Mesenchymal stem cell (in vitro differentiated cells and primary cell): ENCODE data around the gene THAP11.

ENCODE experiments used
- DNase-seq: peaks from one replicate; pipeline ENCODE4 v3.0.0-alpha.2; 2013
- H2AFZ ChIP-seq: one replicate; pipeline ENCODE4 v1.6.1; 2013; ENCODE audit warnings: low read depth, mild to moderate bottlenecking, control low read depth, inconsistent platforms, low read length, moderate library complexity
- H2AK5ac ChIP-seq: 2 replicates; pipeline ENCODE4 v1.6.1; 2013; ENCODE audit warnings: low read length, moderate library complexity, mild to moderate bottlenecking, inconsistent platforms; ENCODE audit not compliant: severe bottlenecking
- H2BK120ac ChIP-seq: one replicate; pipeline ENCODE4 v1.6.1; 2013; ENCODE audit warnings: low read depth, mild to moderate bottlenecking, inconsistent platforms, low read length, moderate library complexity
- H2BK12ac ChIP-seq, 2 experiments: one replicate each; pipeline ENCODE4 v1.6.1; 2013; ENCODE audit warnings: inconsistent platforms in 2 of 2, low read length in 2 of 2, mild to moderate bottlenecking in 2 of 2, moderate library complexity in 2 of 2, control low read depth in 1 of 2
- H2BK15ac ChIP-seq: one replicate; pipeline ENCODE4 v1.6.1; 2013; ENCODE audit warnings: mild to moderate bottlenecking, low read depth, inconsistent platforms; ENCODE audit not compliant: poor library complexity, severe bottlenecking
- H2BK5ac ChIP-seq: 2 replicates; pipeline ENCODE4 v1.6.1; 2013; ENCODE audit warnings: low read depth, mild to moderate bottlenecking, low read length, control low read depth, inconsistent platforms; ENCODE audit not compliant: poor library complexity, severe bottlenecking
- H3K14ac ChIP-seq, 2 experiments: one replicate each; pipeline ENCODE4 v1.6.1; 2013; ENCODE audit warnings: inconsistent platforms in 2 of 2, low read length in 2 of 2, control low read depth in 1 of 2, mild to moderate bottlenecking in 1 of 2, moderate library complexity in 1 of 2
- H3K18ac ChIP-seq, 2 experiments: one replicate each; pipeline ENCODE4 v1.6.1; 2013; ENCODE audit warnings: inconsistent platforms in 2 of 2, low read length in 2 of 2, control low read depth in 1 of 2, low read depth in 1 of 2, mild to moderate bottlenecking in 1 of 2
- H3K23ac ChIP-seq, 2 experiments: one replicate each; pipeline ENCODE4 v1.6.1; 2013; ENCODE audit warnings: inconsistent platforms in 2 of 2, low read length in 2 of 2, mild to moderate bottlenecking in 2 of 2, moderate library complexity in 2 of 2, control low read depth in 1 of 2
- H3K27ac ChIP-seq: 2 replicates; pipeline ENCODE4 v1.5.1; 2013; ENCODE audit warnings: mild to moderate bottlenecking, moderate library complexity, low read length, control low read depth, inconsistent platforms; ENCODE audit not compliant: poor library complexity, severe bottlenecking
- H3K27me3 ChIP-seq, 2 experiments: 2 replicates each; pipeline versions ENCODE4 v1.6.1 to v1.7.0; 2013; ENCODE audit warnings: low read length in 2 of 2, mild to moderate bottlenecking in 2 of 2, moderate library complexity in 2 of 2, control low read depth in 1 of 2, inconsistent platforms in 1 of 2; ENCODE audit not compliant: control insufficient read depth in 1 of 2, insufficient read depth in 1 of 2
- H3K36me3 ChIP-seq, 2 experiments: 2 replicates each; pipeline versions ENCODE4 v1.6.1 to v1.7.0; 2013; ENCODE audit warnings: low read length in 2 of 2, control low read depth in 1 of 2, inconsistent platforms in 1 of 2, low read depth in 1 of 2, mild to moderate bottlenecking in 1 of 2; ENCODE audit not compliant: insufficient read depth in 2 of 2, control insufficient read depth in 1 of 2
- H3K4ac ChIP-seq, 2 experiments: one replicate each; pipeline ENCODE4 v1.6.1; 2013; ENCODE audit warnings: inconsistent platforms in 2 of 2, low read length in 2 of 2, mild to moderate bottlenecking in 2 of 2, moderate library complexity in 2 of 2, control low read depth in 1 of 2, low read depth in 1 of 2
- H3K4me1 ChIP-seq: 2 replicates; pipeline ENCODE4 v1.6.1; 2013; ENCODE audit warnings: low read depth, low read length, control low read depth; ENCODE audit not compliant: control insufficient read depth, insufficient read depth
- H3K4me2 ChIP-seq: 2 replicates; pipeline ENCODE4 v1.6.1; 2013; ENCODE audit warnings: low read length, mild to moderate bottlenecking, inconsistent platforms; ENCODE audit not compliant: poor library complexity, severe bottlenecking
- H3K4me3 ChIP-seq, 2 experiments: 2 replicates each; pipeline versions ENCODE4 v1.5.1 to v1.7.0; 2013; ENCODE audit warnings: low read length in 2 of 2, mild to moderate bottlenecking in 2 of 2, control low read depth in 1 of 2, low read depth in 1 of 2; ENCODE audit not compliant: insufficient read depth in 1 of 2
- H3K79me1 ChIP-seq: replicated peaks from 2 replicates; pipeline ENCODE4 v1.6.1; 2013; ENCODE audit warnings: mild to moderate bottlenecking, control low read depth, low read length, inconsistent platforms; ENCODE audit not compliant: poor library complexity, severe bottlenecking
- H3K9ac ChIP-seq: 2 replicates; pipeline ENCODE4 v1.7.0; 2013; ENCODE audit warnings: mild to moderate bottlenecking, low read length, moderate library complexity
- H3K9me3 ChIP-seq: 2 replicates; pipeline ENCODE4 v1.7.0; 2013; ENCODE audit warnings: mild to moderate bottlenecking, low read length; ENCODE audit not compliant: control insufficient read depth
- H4K8ac ChIP-seq: one replicate; pipeline ENCODE4 v1.6.1; 2013; ENCODE audit warnings: inconsistent platforms, mild to moderate bottlenecking, low read length, moderate library complexity
- H4K91ac ChIP-seq: one replicate; pipeline ENCODE4 v1.6.1; 2013; ENCODE audit warnings: mild to moderate bottlenecking, low read length, inconsistent platforms
- WGBS: methylation state at CpG from one replicate; pipeline ENCODE4 v1.1.7; 2013; ENCODE audit warnings: mixed read lengths; 5-methylcytosine and 5-hydroxymethylcytosine counted together

THAP11 gene

GRCh38 chr16:67864594-67864993, 22.5 kb downstream of the THAP11 start:
- H3K36me3 ChIP-seq, result peaks cover 35 to 78% of the 10 kb centered on the region in 2 experiments
- peak overlapping the region; percentile 28 for H3K9ac ChIP-seq
- H2BK12ac ChIP-seq, result no peak overlapping the region
- WGBS, result 90% methylated on average over 2 of the region's 2 CpGs
- no peak for DNase-seq
- no peak overlapping the region for H2AFZ ChIP-seq
- H3K14ac ChIP-seq, result no peak overlapping the region
- H3K4me2 ChIP-seq, result no peak overlapping the region
- H2BK15ac ChIP-seq, result no peak overlapping the region
- H4K91ac ChIP-seq, result no peak overlapping the region
- H2BK120ac ChIP-seq, result no peak overlapping the region
- H3K18ac ChIP-seq, result no peak overlapping the region
- no peak overlapping the region for H3K27ac ChIP-seq
- H2AK5ac ChIP-seq, result no peak overlapping the region
- peaks cover 28% of the 10 kb centered on the region for H3K4me1 ChIP-seq
- H4K8ac ChIP-seq, result no peak overlapping the region
- no peaks in the 10 kb centered on the region for H3K9me3 ChIP-seq
- H3K23ac ChIP-seq, result peak overlapping the region in 1 of 2 experiments; percentile 28
- H3K27me3 ChIP-seq, result no peaks in the 10 kb centered on the region
- H3K79me1 ChIP-seq, result peaks cover 14% of the 10 kb centered on the region
- H3K4me3 ChIP-seq, result no peak overlapping the region
- H2BK5ac ChIP-seq, result no peak overlapping the region
- H3K4ac ChIP-seq, result no peak overlapping the region

- Histone ChIP-seq H4K8ac (no peak overlapping the region), H3K4ac (no peak overlapping the region), H2BK12ac (no peak overlapping the region), H3K9ac (peak overlapping the region; percentile 17), H4K91ac (no peak overlapping the region), H3K18ac (no peak overlapping the region), H3K36me3 (peaks cover 42 to 80% of the 10 kb centered on the region in 2 experiments), H3K4me1 (peaks cover 28% of the 10 kb centered on the region), H2BK5ac (no peak overlapping the region), H3K9me3 (no peaks in the 10 kb centered on the region), H3K27ac (no peak overlapping the region), H3K79me1 (peaks cover 18% of the 10 kb centered on the region), H2AK5ac (no peak overlapping the region), H3K14ac (no peak overlapping the region), H3K27me3 (no peaks in the 10 kb centered on the region), H2AFZ (no peak overlapping the region), H2BK120ac (no peak overlapping the region), H3K23ac (no peak overlapping the region), H3K4me3 (no peak overlapping the region), H3K4me2 (no peak overlapping the region), H2BK15ac (no peak overlapping the region)
- 95% methylated on average over 2 of the region's 2 CpGs for WGBS
- peak; percentile 51 for DNase-seq
These were observed 23.2 kb downstream of the THAP11 start for GRCh38 chr16:67865318-67865717.

- no peak overlapping the region for H3K4me3 ChIP-seq
- H2BK120ac ChIP-seq, result no peak overlapping the region
- no peak overlapping the region for H3K4ac ChIP-seq
- peaks cover 21% of the 10 kb centered on the region for H3K79me1 ChIP-seq
- no peak overlapping the region for H2AK5ac ChIP-seq
- H3K4me1 ChIP-seq, result peaks cover 12% of the 10 kb centered on the region
- no peak overlapping the region for H3K23ac ChIP-seq
- H2BK12ac ChIP-seq, result no peak overlapping the region
- no peak overlapping the region for H3K18ac ChIP-seq
- peaks cover 59 to 81% of the 10 kb centered on the region in 2 experiments for H3K36me3 ChIP-seq
- H3K9me3 ChIP-seq, result no peaks in the 10 kb centered on the region
- no peak overlapping the region for H3K27ac ChIP-seq
- H3K14ac ChIP-seq, result no peak overlapping the region
- DNase-seq, result no peak
- no peak overlapping the region for H2BK15ac ChIP-seq
- no peaks in the 10 kb centered on the region for H3K27me3 ChIP-seq
- H2BK5ac ChIP-seq, result no peak overlapping the region
- no peak overlapping the region for H4K91ac ChIP-seq
- 97% methylated on average over 6 of the region's 6 CpGs for WGBS
- H3K9ac ChIP-seq, result no peak overlapping the region
- no peak overlapping the region for H3K4me2 ChIP-seq
- no peak overlapping the region for H2AFZ ChIP-seq
- no peak overlapping the region for H4K8ac ChIP-seq
These were observed 26.2 kb downstream of the THAP11 start for GRCh38 chr16:67868290-67868689.

- H3K14ac ChIP-seq, result no peak overlapping the region
These were observed 27.5 kb downstream of the THAP11 start for GRCh38 chr16:67869653-67870052.

More at GRCh38 chr16:67869653-67870052, 27.5 kb downstream of the THAP11 start:
- H2BK120ac ChIP-seq, result no peak overlapping the region
- H3K18ac ChIP-seq, result no peak overlapping the region
- H2AFZ ChIP-seq, result no peak overlapping the region
- peaks cover 11% of the 10 kb centered on the region for H3K4me1 ChIP-seq
- no peak overlapping the region for H3K4me3 ChIP-seq
- no peaks in the 10 kb centered on the region for H3K27me3 ChIP-seq
- no peak overlapping the region for H2AK5ac ChIP-seq
- H3K9ac ChIP-seq, result no peak overlapping the region
- no peak overlapping the region for H2BK15ac ChIP-seq
- H3K79me1 ChIP-seq, result peaks cover 20% of the 10 kb centered on the region
- H2BK12ac ChIP-seq, result no peak overlapping the region
- H4K91ac ChIP-seq, result no peak overlapping the region
- no peak overlapping the region for H2BK5ac ChIP-seq
- no peak overlapping the region for H3K4me2 ChIP-seq
- H3K23ac ChIP-seq, result no peak overlapping the region
- H3K4ac ChIP-seq, result no peak overlapping the region
- peaks cover 59 to 70% of the 10 kb centered on the region in 2 experiments for H3K36me3 ChIP-seq
- no peak for DNase-seq
- peak overlapping the region; percentile 13 for H4K8ac ChIP-seq
- H3K9me3 ChIP-seq, result no peaks in the 10 kb centered on the region
- H3K27ac ChIP-seq, result no peak overlapping the region
- 92% methylated on average over 7 of the region's 7 CpGs for WGBS
